Activated gamma-delta T cell treated with Interleukin-2 at 50 U/mL for 16 hours (primary cell): ENCODE results near the gene RAMAC.
"Not testable (repeated sequence)": the region's sequence is repeated elsewhere in the genome, so short reads cannot be mapped to it uniquely, and the experiment has no call there.

Experiments used
- DNase-seq: peaks from one replicate; pipeline ENCODE4 v3.0.0-alpha.2; 2020

Gene RAMAC

GRCh38 chr15:82969353-82969752 lies 16.7 kb upstream of the RAMAC start:
- no peak for DNase-seq

- DNase-seq = no peak
Observed at GRCh38 chr15:82970078-82970686, 15.8 kb upstream of the RAMAC start.

- DNase-seq = no peak
Observed at GRCh38 chr15:82970696-82971095, 15.3 kb upstream of the RAMAC start.

GRCh38 chr15:82971218-82971984 lies 14.6 kb upstream of the RAMAC start:
- DNase-seq = no peak

- no peak for DNase-seq
Observed at GRCh38 chr15:82972990-82973389, 13.0 kb upstream of the RAMAC start.

GRCh38 chr15:82977076-82977475 lies 8.9 kb upstream of the RAMAC start:
- DNase-seq = no peak

GRCh38 chr15:82978438-82978837 lies 7.6 kb upstream of the RAMAC start:
- DNase-seq = no peak

- no peak for DNase-seq
Observed at GRCh38 chr15:82979726-82980125, 6.3 kb upstream of the RAMAC start.

GRCh38 chr15:82980981-82981380 lies 5.0 kb upstream of the RAMAC start:
- DNase-seq = no peak

- no peak for DNase-seq
Observed at GRCh38 chr15:82986442-82986780, 401 bp downstream of the RAMAC start.

- no peak for DNase-seq
Observed at GRCh38 chr15:82992436-82992998, 6.5 kb downstream of the RAMAC start.

- no peak for DNase-seq
Observed at GRCh38 chr15:82993144-82993543, 7.1 kb downstream of the RAMAC start.

- no peak for DNase-seq
Observed at GRCh38 chr15:82995076-82995475, 9.1 kb downstream of the RAMAC start.

GRCh38 chr15:82995938-82996337 lies 9.9 kb downstream of the RAMAC start:
- DNase-seq = no peak

GRCh38 chr15:82999426-82999825 lies 13.4 kb downstream of the RAMAC start:
- no peak for DNase-seq

- peak; percentile 9 for DNase-seq
Observed at GRCh38 chr15:82999905-83000671, 14.1 kb downstream of the RAMAC start.

GRCh38 chr15:83000672-83001031 lies 14.6 kb downstream of the RAMAC start:
- DNase-seq = not testable (repeated sequence)

- DNase-seq = peak; percentile 62
Observed at GRCh38 chr15:83010709-83011270, 24.8 kb downstream of the RAMAC start.

GRCh38 chr15:83011271-83012075 lies 25.5 kb downstream of the RAMAC start, which contains the start of gene C15orf40:
Gene C15orf40, minus strand, starts transcription at chr15:83011639. Its CDS starts 32 bp downstream, at chr15:83011607.
- DNase-seq = peak; percentile 83

- no peak for DNase-seq
Observed at GRCh38 chr15:83012076-83012426, 26.0 kb downstream of the RAMAC start.

- DNase-seq = no peak
Observed at GRCh38 chr15:83012636-83013035, 26.6 kb downstream of the RAMAC start.

- no peak for DNase-seq
Observed at GRCh38 chr15:83014205-83014653, 28.2 kb downstream of the RAMAC start.
